CD14-positive monocyte (primary cell): ENCODE data around the gene IGSF9. TPM values are rescaled to one million over a fixed set of nuclear protein-coding genes. Genes with fewer than 3 reads are reported as not detected.

Experiments used
- DNase-seq, 3 donors: peaks; one replicate each; pipeline ENCODE4 v3.0.0-alpha.2; 2011 to 2022
- H2AFZ ChIP-seq: 2 replicates; pipeline ENCODE4 v1.6.0; 2012; ENCODE audit warnings: mild to moderate bottlenecking, low read depth, low read length, inconsistent platforms; ENCODE audit not compliant: insufficient read depth, poor library complexity, severe bottlenecking
- H3K27ac ChIP-seq, 2 donors: 1 replicate in 1 of 2; 2 replicates in 1 of 2; pipeline ENCODE4 v1.5.1; 2012 to 2013; ENCODE audit warnings: low read length in 2 of 2, control low read depth in 1 of 2, inconsistent platforms in 1 of 2, low read depth in 1 of 2, mild to moderate bottlenecking in 1 of 2
- H3K27me3 ChIP-seq, 2 donors: one replicate each; pipeline versions ENCODE4 v1.6.0 to v1.6.1; 2011 to 2013; ENCODE audit warnings: low read length in 2 of 2; ENCODE audit not compliant: control insufficient read depth in 2 of 2, insufficient read depth in 2 of 2
- H3K36me3 ChIP-seq, 2 donors: replicated peaks in 1 of 2; 1 replicate in 1 of 2; 2 replicates in 1 of 2; pipeline versions ENCODE4 v1.5.1 to v1.6.1; 2012 to 2013; ENCODE audit warnings: low read length in 2 of 2, control low read depth in 1 of 2, inconsistent platforms in 1 of 2, mild to moderate bottlenecking in 1 of 2; ENCODE audit not compliant: insufficient read depth in 2 of 2, control insufficient read depth in 1 of 2
- H3K4me1 ChIP-seq, 2 donors: 1 replicate in 1 of 2; 2 replicates in 1 of 2; pipeline versions ENCODE4 v1.5.1 to v1.6.1; 2012 to 2013; ENCODE audit warnings: low read length in 2 of 2, control low read depth in 1 of 2, inconsistent platforms in 1 of 2, mild to moderate bottlenecking in 1 of 2, moderate library complexity in 1 of 2; ENCODE audit not compliant: insufficient read depth in 2 of 2, control insufficient read depth in 1 of 2
- H3K4me2 ChIP-seq: replicated peaks from 2 replicates; pipeline ENCODE3; 2012; ENCODE audit warnings: low read length, moderate library complexity, mild to moderate bottlenecking; ENCODE audit not compliant: poor library complexity, severe bottlenecking; ENCODE audit errors: extremely low read depth
- H3K4me3 ChIP-seq, 3 experiments: fragments of 200-600 bp in 1 of 3; sonication (generic) in 1 of 3; replicated peaks in 1 of 3; 1 replicate in 2 of 3; 2 replicates in 1 of 3; pipeline ENCODE4 v1.5.1; 2011 to 2013; ENCODE audit warnings: low read length in 3 of 3, mild to moderate bottlenecking in 3 of 3, control low read depth in 2 of 3, low read depth in 2 of 3, inconsistent platforms in 1 of 3, moderate library complexity in 1 of 3
- H3K79me2 ChIP-seq: 2 replicates; pipeline ENCODE4 v1.6.0; 2012; ENCODE audit warnings: mild to moderate bottlenecking, control low read depth, inconsistent platforms, low read length, moderate library complexity; ENCODE audit not compliant: insufficient read depth
- H3K9ac ChIP-seq: 2 replicates; pipeline ENCODE4 v1.6.0; 2017; ENCODE audit warnings: low read length, mild to moderate bottlenecking; ENCODE audit not compliant: insufficient read depth, poor library complexity, severe bottlenecking
- H3K9me3 ChIP-seq, 2 donors: replicated peaks in 1 of 2; 1 replicate in 1 of 2; 2 replicates in 1 of 2; pipeline versions ENCODE4 v1.5.1 to v1.6.1; 2012 to 2013; ENCODE audit warnings: low read length in 2 of 2, control low read depth in 1 of 2; ENCODE audit not compliant: control insufficient read depth in 1 of 2, insufficient read depth in 1 of 2
- H4K20me1 ChIP-seq: 2 replicates; pipeline ENCODE4 v1.6.0; 2012; ENCODE audit warnings: mild to moderate bottlenecking, low read length, control low read depth, moderate library complexity; ENCODE audit not compliant: insufficient read depth
- H3K27ac Mint-ChIP-seq, 7 donors: one replicate each; pipeline ENCODE4 v1.8.0; 2020; ENCODE audit warnings: mild to moderate bottlenecking in 7 of 7, mixed read lengths in 7 of 7, moderate library complexity in 6 of 7, inconsistent platforms in 2 of 7
- H3K27me3 Mint-ChIP-seq, 3 donors: one replicate each; pipeline ENCODE4 v1.8.0; 2021 to 2022; ENCODE audit warnings: low read depth in 3 of 3, mild to moderate bottlenecking in 3 of 3, mixed read lengths in 3 of 3, moderate library complexity in 3 of 3, inconsistent platforms in 1 of 3
- H3K36me3 Mint-ChIP-seq, 2 donors: one replicate each; pipeline ENCODE4 v1.8.0; 2020; ENCODE audit warnings: mixed read lengths in 2 of 2, inconsistent platforms in 1 of 2, mild to moderate bottlenecking in 1 of 2
- H3K4me1 Mint-ChIP-seq: one replicate; pipeline ENCODE4 v1.8.0; 2020; ENCODE audit warnings: mild to moderate bottlenecking, mixed read lengths
- H3K4me3 Mint-ChIP-seq, 2 donors: one replicate each; pipeline ENCODE4 v1.8.0; 2020; ENCODE audit warnings: mild to moderate bottlenecking in 2 of 2, mixed read lengths in 2 of 2, moderate library complexity in 1 of 2
- H3K9me3 Mint-ChIP-seq, 7 donors: one replicate each; pipeline ENCODE4 v1.8.0; 2020 to 2022; ENCODE audit warnings: mixed read lengths in 7 of 7, mild to moderate bottlenecking in 6 of 7, moderate library complexity in 6 of 7, inconsistent platforms in 2 of 7
- WGBS: methylation state at CpG from one replicate; pipeline ENCODE4 v1.1.5; 2013; ENCODE audit warnings: missing lambda C conversion rate; ENCODE audit not compliant: insufficient coverage; 5-methylcytosine and 5-hydroxymethylcytosine counted together
- intact Hi-C, 2 donors: fragments of 100-400 bp; cut with micrococcal nuclease; formaldehyde crosslinking; loops; one replicate each; pipeline versions ENCODE4 v1.15.0 to v1.15.1; 2023
- polyA plus RNA-seq, 3 donors: library from polyadenylated mRNA; depleted of rRNA in 1 of 3; unstranded in 2 of 3; stranded (reverse) in 1 of 3; fragments of 300-500 nt in 2 of 3; fragments of >200 nt in 1 of 3; fragmentation: Illumina TruSeq in 2 of 3; gene quantifications; 1 replicate in 2 of 3; 2 replicates in 1 of 3; pipeline ENCODE4 v1.2.3, GENCODE V29; 2012 to 2021
- TF ChIP-seq, protein P1 (sequence below): fragments of 200-600 bp; IDR thresholded peaks from one replicate; pipeline ENCODE4 v1.8.0; 2022; ENCODE audit warnings: antibody characterized with exemption, mild to moderate bottlenecking

IGSF9 gene
- polyA plus RNA-seq, 3 donors, result 0.04 TPM; not detected in 2

DNA sequence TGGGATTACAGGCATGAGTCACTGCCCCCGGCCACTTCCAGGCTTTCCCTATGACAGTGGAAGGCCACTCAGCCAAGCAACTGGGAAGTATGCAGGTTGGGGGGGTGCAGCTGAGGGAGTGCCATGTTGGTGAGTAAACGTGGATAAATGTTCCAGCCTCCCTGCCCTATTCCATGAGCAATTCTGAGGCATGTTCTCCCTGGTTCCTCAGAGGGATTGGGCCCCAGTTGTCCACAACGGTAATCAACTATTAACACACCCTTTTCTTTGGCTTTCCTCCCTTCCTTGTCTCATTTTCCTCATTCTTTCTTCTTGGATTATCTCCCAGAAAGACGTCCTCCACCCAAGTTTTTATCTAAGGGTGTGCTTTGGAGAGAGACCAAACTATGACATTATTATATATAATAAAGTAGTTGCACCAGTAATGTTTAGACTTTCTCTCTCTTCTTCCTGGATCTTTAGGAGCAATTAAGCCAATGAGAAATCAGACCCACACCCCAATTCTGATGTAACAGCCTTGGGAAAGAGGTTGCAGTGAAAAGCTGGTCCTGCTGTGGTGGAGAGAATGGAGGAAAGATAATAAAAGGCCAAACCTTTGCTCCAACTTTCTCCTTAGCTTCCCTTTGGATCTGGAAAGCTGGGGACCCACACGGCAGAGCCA, 15.4 kb upstream of the IGSF9 start:
- 100% methylated on average over 2 of the region's 5 CpGs for WGBS
- Mint-ChIP-seq H3K4me1 (no peaks in the 10 kb centered on the region), H3K36me3 (no peaks in the 10 kb centered on the region), H3K27me3 (peaks cover 3 to 14% (median 4%) of the 10 kb centered on the region in 3 donors), H3K4me3 (no peak overlapping the region), H3K27ac (no peak overlapping the region), H3K9me3 (no peaks in the 10 kb centered on the region)
- Histone ChIP-seq H2AFZ (no peak overlapping the region), H3K4me3 (no peak overlapping the region), H3K36me3 (no peaks in the 10 kb centered on the region), H3K79me2 (no peaks in the 10 kb centered on the region), H3K4me2 (no peak overlapping the region), H3K27ac (no peak overlapping the region), H4K20me1 (no peaks in the 10 kb centered on the region), H3K9ac (no peak overlapping the region), H3K9me3 (no peaks in the 10 kb centered on the region), H3K27me3 (no peaks in the 10 kb centered on the region), H3K4me1 (no peaks in the 10 kb centered on the region)
- intact Hi-C loops, result no loop called here
- TF ChIP-seq, protein P1, sequence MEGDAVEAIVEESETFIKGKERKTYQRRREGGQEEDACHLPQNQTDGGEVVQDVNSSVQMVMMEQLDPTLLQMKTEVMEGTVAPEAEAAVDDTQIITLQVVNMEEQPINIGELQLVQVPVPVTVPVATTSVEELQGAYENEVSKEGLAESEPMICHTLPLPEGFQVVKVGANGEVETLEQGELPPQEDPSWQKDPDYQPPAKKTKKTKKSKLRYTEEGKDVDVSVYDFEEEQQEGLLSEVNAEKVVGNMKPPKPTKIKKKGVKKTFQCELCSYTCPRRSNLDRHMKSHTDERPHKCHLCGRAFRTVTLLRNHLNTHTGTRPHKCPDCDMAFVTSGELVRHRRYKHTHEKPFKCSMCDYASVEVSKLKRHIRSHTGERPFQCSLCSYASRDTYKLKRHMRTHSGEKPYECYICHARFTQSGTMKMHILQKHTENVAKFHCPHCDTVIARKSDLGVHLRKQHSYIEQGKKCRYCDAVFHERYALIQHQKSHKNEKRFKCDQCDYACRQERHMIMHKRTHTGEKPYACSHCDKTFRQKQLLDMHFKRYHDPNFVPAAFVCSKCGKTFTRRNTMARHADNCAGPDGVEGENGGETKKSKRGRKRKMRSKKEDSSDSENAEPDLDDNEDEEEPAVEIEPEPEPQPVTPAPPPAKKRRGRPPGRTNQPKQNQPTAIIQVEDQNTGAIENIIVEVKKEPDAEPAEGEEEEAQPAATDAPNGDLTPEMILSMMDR, result no peak
- no peak for DNase-seq

DNA sequence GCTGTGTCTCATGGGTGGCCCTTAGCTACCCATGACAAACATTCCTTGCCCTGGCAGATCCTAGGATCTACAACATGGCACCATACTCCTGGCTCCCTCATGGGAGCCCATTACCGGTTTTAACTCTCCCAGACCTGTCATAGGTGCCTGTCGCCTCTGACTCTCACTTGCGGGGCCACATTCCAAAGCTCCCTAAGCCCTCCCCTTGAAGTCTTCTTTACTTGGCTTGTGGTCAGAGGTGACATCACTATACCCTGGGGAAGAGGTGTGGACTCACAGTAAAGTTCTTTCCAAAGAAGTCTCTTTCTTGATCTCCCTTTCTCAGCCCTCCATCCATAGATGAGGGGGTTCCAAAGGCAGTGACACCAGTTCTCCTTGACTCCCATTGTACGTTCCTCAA, 14.0 kb upstream of the IGSF9 start:
- Histone ChIP-seq H4K20me1 (no peaks in the 10 kb centered on the region), H3K4me3 (no peak overlapping the region), H3K4me1 (peaks cover 1 to 2% of the 10 kb centered on the region in 2 donors), H3K4me2 (no peak overlapping the region), H3K36me3 (no peaks in the 10 kb centered on the region), H2AFZ (no peak overlapping the region), H3K9me3 (no peaks in the 10 kb centered on the region), H3K79me2 (no peaks in the 10 kb centered on the region), H3K27me3 (no peaks in the 10 kb centered on the region), H3K9ac (no peak overlapping the region), H3K27ac (no peak overlapping the region)
- H3K4me1 Mint-ChIP-seq, result peaks cover 1% of the 10 kb centered on the region
- no peaks in the 10 kb centered on the region for H3K36me3 Mint-ChIP-seq
- no peaks in the 10 kb centered on the region for H3K9me3 Mint-ChIP-seq
- TF ChIP-seq, protein P1, result no peak
- peak overlapping the region in 1 of 7 donors; percentile 63 for H3K27ac Mint-ChIP-seq
- DNase-seq, result no peak
- WGBS, result 80% methylated on average over 1 of the region's 4 CpGs
- peaks cover 2 to 14% (median 3%) of the 10 kb centered on the region in 3 donors for H3K27me3 Mint-ChIP-seq
- no peak overlapping the region for H3K4me3 Mint-ChIP-seq
- intact Hi-C loops, result no loop called here
